A549 treated with DMSO at 1 μM for 4 hours (cell line): Measurements from ENCODE around the gene GCA. TPM values are rescaled to one million over a fixed set of nuclear protein-coding genes. Genes with fewer than 3 reads are reported as not detected.

Experiments
- total RNA-seq: library from RNA; stranded (reverse); fragments of 200-300 nt; extraction: Qiagen RNA extraction; gene quantifications from 5 replicates; pipeline ENCODE4 v1.2.3, GENCODE V29; 2022; ENCODE audit warnings: low read depth

GCA gene, protein sequence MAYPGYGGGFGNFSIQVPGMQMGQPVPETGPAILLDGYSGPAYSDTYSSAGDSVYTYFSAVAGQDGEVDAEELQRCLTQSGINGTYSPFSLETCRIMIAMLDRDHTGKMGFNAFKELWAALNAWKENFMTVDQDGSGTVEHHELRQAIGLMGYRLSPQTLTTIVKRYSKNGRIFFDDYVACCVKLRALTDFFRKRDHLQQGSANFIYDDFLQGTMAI
- total RNA-seq = 5.3 to 7.6 TPM (median 5.6 TPM) in 5 replicates

DNA sequence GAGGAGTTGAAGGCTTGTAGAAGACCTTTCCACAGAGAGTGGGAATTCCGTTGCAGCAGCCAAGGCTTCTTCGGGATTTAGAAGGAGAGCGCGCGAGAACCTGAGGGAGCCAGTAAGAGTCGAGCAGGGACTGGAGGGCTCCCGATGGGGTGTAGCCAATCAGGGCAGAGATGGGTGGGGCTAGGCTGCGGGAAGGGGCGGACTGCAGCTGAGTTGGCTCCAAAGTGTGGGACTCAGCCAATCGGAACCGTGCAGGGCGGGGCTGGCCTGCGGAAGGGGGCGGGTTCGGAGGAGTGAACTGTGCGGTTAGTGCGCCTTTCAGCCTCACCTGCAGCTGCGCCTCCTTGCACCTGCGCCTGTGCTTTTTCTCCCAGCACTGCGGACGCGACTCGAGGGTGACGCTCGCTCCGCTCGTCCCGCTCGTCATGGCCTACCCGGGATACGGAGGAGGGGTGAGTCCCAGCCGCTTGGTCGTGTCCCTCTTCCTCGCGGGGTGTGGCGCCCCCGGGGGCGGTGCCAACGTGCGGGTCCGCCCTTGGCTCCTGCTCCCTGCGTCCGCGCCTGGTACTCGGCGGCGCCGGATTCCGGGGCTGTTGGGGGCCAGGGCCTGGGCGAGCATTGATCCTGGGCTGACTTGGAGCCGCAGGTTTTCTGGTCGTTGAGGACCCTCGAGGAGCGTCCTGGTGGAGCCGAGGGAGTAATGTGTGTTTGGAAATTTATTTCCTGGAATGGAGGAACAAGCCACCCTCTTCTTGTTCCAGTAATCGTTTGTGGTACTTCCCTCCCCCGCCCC, at the start of gene GCA:
GCA (plus strand) TSS at position 309 of the 793 bp plus-strand sequence; CDS start at position 426, 117 bp downstream.

DNA sequence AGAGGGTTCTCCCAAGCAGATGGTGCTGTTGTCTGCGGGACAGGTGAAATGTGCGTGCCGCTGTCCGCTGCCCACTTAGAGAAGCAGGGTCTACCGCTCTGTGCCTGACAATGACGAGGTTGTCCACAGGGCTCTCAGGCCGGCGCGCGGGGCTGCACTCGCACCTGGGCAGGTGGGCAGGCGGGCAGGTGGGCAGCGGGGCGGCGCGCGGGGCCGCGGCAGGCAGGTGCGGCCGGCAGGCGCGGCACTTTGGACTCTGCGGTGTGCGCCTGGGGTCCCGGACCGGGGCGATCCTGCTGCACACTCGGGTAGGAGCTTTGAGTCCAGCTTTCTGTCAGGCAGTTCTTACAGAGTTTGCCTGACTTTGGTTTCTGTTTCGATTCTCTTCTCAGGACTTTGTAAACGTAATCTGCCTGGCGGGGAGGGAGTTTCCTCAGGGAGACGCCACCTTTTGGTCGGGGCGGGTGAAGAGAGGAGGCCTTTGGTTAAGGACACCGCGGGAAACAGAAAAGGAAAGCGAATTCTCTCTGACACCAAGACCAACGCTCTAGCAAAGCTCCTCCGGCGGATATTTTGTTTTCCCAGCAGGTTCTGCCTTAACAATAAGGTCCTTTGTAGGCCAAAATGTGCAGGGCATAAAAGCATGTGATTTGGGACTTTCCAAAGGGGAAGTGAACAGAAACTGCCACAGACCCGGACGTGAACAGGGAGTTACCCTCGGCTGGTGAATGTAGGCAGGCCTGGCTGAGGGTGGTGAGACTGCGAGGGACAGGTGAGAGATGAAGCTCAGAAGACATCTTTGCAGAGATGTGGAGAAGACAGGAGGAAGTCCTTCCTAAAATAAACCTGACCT, 25.4 kb upstream of the GCA start, which contains the start of gene IFIH1:
IFIH1 (minus strand) TSS at position 357 of the 853 bp plus-strand sequence. CDS start 377 bp downstream, outside the sequence.

Other genes with a start within 250 kb of the GCA start
- gene GCG, start 191.9 kb upstream of the GCA start, total RNA-seq = not detected in 5 replicates
- gene FAP, start 100.7 kb upstream of the GCA start, total RNA-seq = 0.08 to 0.15 TPM (median 0.11 TPM) in 3 of 5 replicates, not detected in the others
- 0.89 to 1.7 TPM (median 1.2 TPM) in 5 replicates for gene IFIH1, start 25.4 kb upstream of the GCA start, total RNA-seq